ENCODE data around the gene PRKRA. TPM values are rescaled to one million over a fixed set of nuclear protein-coding genes. Genes with fewer than 3 reads are reported as not detected.
"Not testable (repeated sequence)": the region's sequence is repeated elsewhere in the genome, so short reads cannot be mapped to it uniquely, and the experiment has no call there.

PRKRA gene
- total RNA-seq = 16.4 TPM

- DNase-seq (ENCODE audit: low spot score) (peak; percentile 99), ATAC-seq (peak; percentile 93)
These were observed at the start of gene PRKRA, which contains the start of gene PJVK for GRCh38 chr2:178450774-178451525. PRKRA (minus strand) TSS chr2:178451175; CDS start chr2:178451030, 145 bp downstream. PJVK (plus strand) TSS chr2:178451378; CDS start chr2:178453410, 2,032 bp downstream.

- ATAC-seq (no peak), DNase-seq (ENCODE audit: low spot score) (no peak)
These were observed 48.7 kb upstream of the PRKRA start for GRCh38 chr2:178499640-178500039.

- DNase-seq (ENCODE audit: low spot score) (no peak), ATAC-seq (no peak)
These were observed 47.2 kb upstream of the PRKRA start for GRCh38 chr2:178498137-178498536.

GRCh38 chr2:178496049-178496448, 45.1 kb upstream of the PRKRA start:
- DNase-seq (ENCODE audit: low spot score) (no peak), ATAC-seq (no peak)

- no peak for ATAC-seq
- DNase-seq (ENCODE audit: low spot score) = no peak
These were observed 40.6 kb upstream of the PRKRA start for GRCh38 chr2:178491612-178492011.

- no peak for ATAC-seq
- DNase-seq (ENCODE audit: low spot score) = no peak
These were observed 34.4 kb upstream of the PRKRA start for GRCh38 chr2:178485356-178485755.

- ATAC-seq (no peak), DNase-seq (ENCODE audit: low spot score) (peak; percentile 59)
These were observed 33.5 kb upstream of the PRKRA start for GRCh38 chr2:178484245-178485041.

- no peak for ATAC-seq
- no peak for DNase-seq (ENCODE audit: low spot score)
These were observed 31.5 kb upstream of the PRKRA start for GRCh38 chr2:178482437-178482836.

GRCh38 chr2:178480227-178481181, 29.5 kb upstream of the PRKRA start, which contains the start of gene PLEKHA3:
PLEKHA3 (plus strand) TSS chr2:178480457; CDS start chr2:178480870, 413 bp downstream.
- DNase-seq (ENCODE audit: low spot score) (peak; percentile 99), ATAC-seq (peak; percentile 86)

GRCh38 chr2:178479758-178480226, 28.8 kb upstream of the PRKRA start:
- DNase-seq (ENCODE audit: low spot score) (no peak), ATAC-seq (no peak)

- ATAC-seq (no peak), DNase-seq (ENCODE audit: low spot score) (no peak)
These were observed 28.3 kb upstream of the PRKRA start for GRCh38 chr2:178479275-178479616.

GRCh38 chr2:178478439-178479274, 27.7 kb upstream of the PRKRA start, which contains the start of gene FKBP7:
FKBP7 (minus strand) TSS chr2:178478600; CDS start chr2:178478499, 101 bp downstream.
- DNase-seq (ENCODE audit: low spot score) (peak; percentile 89), ATAC-seq (peak; percentile 82)

GRCh38 chr2:178478130-178478438, 27.1 kb upstream of the PRKRA start:
- ATAC-seq = peak; percentile 2
- DNase-seq (ENCODE audit: low spot score) = no peak

GRCh38 chr2:178477443-178478129, 26.6 kb upstream of the PRKRA start:
- no peak for ATAC-seq

GRCh38 chr2:178476477-178476876, 25.5 kb upstream of the PRKRA start:
- ATAC-seq (no peak), DNase-seq (ENCODE audit: low spot score) (no peak)

More at GRCh38 chr2:178477443-178478129, 26.6 kb upstream of the PRKRA start:
- DNase-seq (ENCODE audit: low spot score) = no peak

GRCh38 chr2:178474560-178474959, 23.6 kb upstream of the PRKRA start:
- DNase-seq (ENCODE audit: low spot score) = no peak
- ATAC-seq = no peak

GRCh38 chr2:178473931-178474330, 23.0 kb upstream of the PRKRA start:
- DNase-seq (ENCODE audit: low spot score) (no peak), ATAC-seq (no peak)

- no peak for DNase-seq (ENCODE audit: low spot score)
- no peak for ATAC-seq
These were observed 22.4 kb upstream of the PRKRA start for GRCh38 chr2:178473373-178473772.

GRCh38 chr2:178471313-178471712, 20.3 kb upstream of the PRKRA start:
- DNase-seq (ENCODE audit: low spot score); ATAC-seq: not testable (repeated sequence)

Data from left lobe of liver (tissue), 2 donors.